GM12878 (cell line): Measurements from ENCODE around the gene KIF6.

Experiments
- BMI1 ChIP-seq: fragments of 450-650 bp; IDR thresholded peaks from 2 replicates; pipeline ENCODE4 v1.6.1; 2016; ENCODE audit warnings: mild to moderate bottlenecking, moderate library complexity, borderline replicate concordance
- CBX3 ChIP-seq: fragments of 200-600 bp; sonication (generic); IDR thresholded peaks from 2 replicates; pipeline ENCODE4 v1.6.1; 2016; ENCODE audit warnings: low read depth, borderline replicate concordance
- ETV6 ChIP-seq, 2 experiments: fragments of 450-650 bp in 1 of 2; IDR thresholded peaks in 1 of 2; conservative IDR thresholded peaks in 1 of 2; 2 replicates each; pipeline ENCODE4 v1.6.1; 2014; ENCODE audit warnings: antibody characterized with exemption in 1 of 2, borderline replicate concordance in 1 of 2, low read depth in 1 of 2, mild to moderate bottlenecking in 1 of 2, moderate library complexity in 1 of 2
- EZH2 ChIP-seq: IDR thresholded peaks from 2 replicates; pipeline ENCODE4 v1.6.1; 2012; ENCODE audit warnings: low read depth, mild to moderate bottlenecking, control low read depth, inconsistent platforms, low read length, borderline replicate concordance; ENCODE audit not compliant: control insufficient read depth
- GATAD2B ChIP-seq: fragments of 450-650 bp; conservative IDR thresholded peaks from 2 replicates; pipeline ENCODE4 v1.6.1; 2017; ENCODE audit warnings: low read depth, mild to moderate bottlenecking, moderate library complexity
- NBN ChIP-seq: fragments of 450-650 bp; IDR thresholded peaks from 2 replicates; pipeline ENCODE4 v1.6.1; 2016
- POLR2AphosphoS5 ChIP-seq: IDR thresholded peaks from 2 replicates; pipeline ENCODE4 v1.6.1; 2011; ENCODE audit warnings: mild to moderate bottlenecking, low read length, inconsistent platforms
- SIN3A ChIP-seq: IDR thresholded peaks from 2 replicates; pipeline ENCODE4 v1.6.1; 2012; ENCODE audit warnings: low read depth, low read length, improper control_type of control experiment
- ZNF274 ChIP-seq: IDR thresholded peaks from one replicate; pipeline ENCODE4 v1.8.0; 2011; ENCODE audit not compliant: insufficient read length, insufficient read depth
- TF ChIP-seq, protein P1 (sequence below), 3 experiments: IDR thresholded peaks in 2 of 3; conservative IDR thresholded peaks in 1 of 3; 2 replicates each; pipeline ENCODE4 v1.5.1; 2011; ENCODE audit warnings: low read depth in 3 of 3, low read length in 3 of 3, mild to moderate bottlenecking in 3 of 3, control low read depth in 2 of 3, moderate library complexity in 2 of 3, inconsistent platforms in 1 of 3, mixed read lengths in 1 of 3; ENCODE audit not compliant: control insufficient read depth in 2 of 3, insufficient read depth in 1 of 3; ENCODE audit errors: extremely low read depth in 1 of 3
- TF ChIP-seq, protein P2 (sequence below): IDR thresholded peaks from 2 replicates; pipeline ENCODE4 v1.6.1; 2012; ENCODE audit warnings: low read depth, low read length, improper control_type of control experiment
- TF ChIP-seq, protein P3 (sequence below): fragments of 450-650 bp; formaldehyde crosslinking; IDR thresholded peaks from 2 replicates; pipeline ENCODE4 v1.4.0; 2020; ENCODE audit warnings: mild to moderate bottlenecking, moderate library complexity
- TF ChIP-seq, protein P4 (sequence below): IDR thresholded peaks from 2 replicates; pipeline ENCODE4 v1.6.1; 2011; ENCODE audit warnings: low read depth, low read length, improper control_type of control experiment, borderline replicate concordance

DNA sequence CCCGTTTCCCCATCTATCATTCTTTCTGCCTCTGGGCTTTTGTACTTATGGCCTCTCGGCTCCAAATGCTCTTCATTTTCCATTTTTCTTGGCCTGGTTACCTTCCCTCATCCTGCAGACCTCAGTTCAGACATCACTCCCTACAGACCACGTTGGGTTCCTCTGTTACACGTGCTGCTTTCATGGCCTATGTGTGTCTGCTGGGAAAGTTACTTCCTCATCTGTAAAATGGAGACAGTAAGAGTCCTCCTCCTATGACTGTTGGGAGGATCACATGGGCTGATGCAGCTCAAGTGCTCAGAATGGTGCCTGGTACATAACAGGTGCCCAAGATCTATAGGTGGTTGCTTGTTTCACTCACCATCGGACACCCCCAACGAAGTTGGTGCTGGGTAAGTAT, 424.5 kb downstream of the KIF6 start:
- TF ChIP-seq, protein P1, sequence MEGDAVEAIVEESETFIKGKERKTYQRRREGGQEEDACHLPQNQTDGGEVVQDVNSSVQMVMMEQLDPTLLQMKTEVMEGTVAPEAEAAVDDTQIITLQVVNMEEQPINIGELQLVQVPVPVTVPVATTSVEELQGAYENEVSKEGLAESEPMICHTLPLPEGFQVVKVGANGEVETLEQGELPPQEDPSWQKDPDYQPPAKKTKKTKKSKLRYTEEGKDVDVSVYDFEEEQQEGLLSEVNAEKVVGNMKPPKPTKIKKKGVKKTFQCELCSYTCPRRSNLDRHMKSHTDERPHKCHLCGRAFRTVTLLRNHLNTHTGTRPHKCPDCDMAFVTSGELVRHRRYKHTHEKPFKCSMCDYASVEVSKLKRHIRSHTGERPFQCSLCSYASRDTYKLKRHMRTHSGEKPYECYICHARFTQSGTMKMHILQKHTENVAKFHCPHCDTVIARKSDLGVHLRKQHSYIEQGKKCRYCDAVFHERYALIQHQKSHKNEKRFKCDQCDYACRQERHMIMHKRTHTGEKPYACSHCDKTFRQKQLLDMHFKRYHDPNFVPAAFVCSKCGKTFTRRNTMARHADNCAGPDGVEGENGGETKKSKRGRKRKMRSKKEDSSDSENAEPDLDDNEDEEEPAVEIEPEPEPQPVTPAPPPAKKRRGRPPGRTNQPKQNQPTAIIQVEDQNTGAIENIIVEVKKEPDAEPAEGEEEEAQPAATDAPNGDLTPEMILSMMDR (IDR thresholded peaks at IDR 0.05 in 2 of 3, conservative IDR thresholded peaks at IDR 0.05 in 1 of 3; ENCODE audit: control insufficient read depth in 2 of 3, extremely low read depth in 1 of 3, insufficient read depth in 1 of 3, low read depth in 3 of 3, low read length in 3 of 3), result no peak
- TF ChIP-seq, protein P2, sequence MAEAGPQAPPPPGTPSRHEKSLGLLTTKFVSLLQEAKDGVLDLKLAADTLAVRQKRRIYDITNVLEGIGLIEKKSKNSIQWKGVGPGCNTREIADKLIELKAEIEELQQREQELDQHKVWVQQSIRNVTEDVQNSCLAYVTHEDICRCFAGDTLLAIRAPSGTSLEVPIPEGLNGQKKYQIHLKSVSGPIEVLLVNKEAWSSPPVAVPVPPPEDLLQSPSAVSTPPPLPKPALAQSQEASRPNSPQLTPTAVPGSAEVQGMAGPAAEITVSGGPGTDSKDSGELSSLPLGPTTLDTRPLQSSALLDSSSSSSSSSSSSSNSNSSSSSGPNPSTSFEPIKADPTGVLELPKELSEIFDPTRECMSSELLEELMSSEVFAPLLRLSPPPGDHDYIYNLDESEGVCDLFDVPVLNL, result no peak
- TF ChIP-seq CBX3, result no peak
- no peak for TF ChIP-seq ETV6 (conservative IDR thresholded peaks at IDR 0.05 in 1 of 2, IDR thresholded peaks at IDR 0.05 in 1 of 2; ENCODE audit: borderline replicate concordance in 1 of 2, low read depth in 1 of 2)
- no peak for TF ChIP-seq EZH2
- TF ChIP-seq SIN3A, result no peak
- TF ChIP-seq, protein P3, sequence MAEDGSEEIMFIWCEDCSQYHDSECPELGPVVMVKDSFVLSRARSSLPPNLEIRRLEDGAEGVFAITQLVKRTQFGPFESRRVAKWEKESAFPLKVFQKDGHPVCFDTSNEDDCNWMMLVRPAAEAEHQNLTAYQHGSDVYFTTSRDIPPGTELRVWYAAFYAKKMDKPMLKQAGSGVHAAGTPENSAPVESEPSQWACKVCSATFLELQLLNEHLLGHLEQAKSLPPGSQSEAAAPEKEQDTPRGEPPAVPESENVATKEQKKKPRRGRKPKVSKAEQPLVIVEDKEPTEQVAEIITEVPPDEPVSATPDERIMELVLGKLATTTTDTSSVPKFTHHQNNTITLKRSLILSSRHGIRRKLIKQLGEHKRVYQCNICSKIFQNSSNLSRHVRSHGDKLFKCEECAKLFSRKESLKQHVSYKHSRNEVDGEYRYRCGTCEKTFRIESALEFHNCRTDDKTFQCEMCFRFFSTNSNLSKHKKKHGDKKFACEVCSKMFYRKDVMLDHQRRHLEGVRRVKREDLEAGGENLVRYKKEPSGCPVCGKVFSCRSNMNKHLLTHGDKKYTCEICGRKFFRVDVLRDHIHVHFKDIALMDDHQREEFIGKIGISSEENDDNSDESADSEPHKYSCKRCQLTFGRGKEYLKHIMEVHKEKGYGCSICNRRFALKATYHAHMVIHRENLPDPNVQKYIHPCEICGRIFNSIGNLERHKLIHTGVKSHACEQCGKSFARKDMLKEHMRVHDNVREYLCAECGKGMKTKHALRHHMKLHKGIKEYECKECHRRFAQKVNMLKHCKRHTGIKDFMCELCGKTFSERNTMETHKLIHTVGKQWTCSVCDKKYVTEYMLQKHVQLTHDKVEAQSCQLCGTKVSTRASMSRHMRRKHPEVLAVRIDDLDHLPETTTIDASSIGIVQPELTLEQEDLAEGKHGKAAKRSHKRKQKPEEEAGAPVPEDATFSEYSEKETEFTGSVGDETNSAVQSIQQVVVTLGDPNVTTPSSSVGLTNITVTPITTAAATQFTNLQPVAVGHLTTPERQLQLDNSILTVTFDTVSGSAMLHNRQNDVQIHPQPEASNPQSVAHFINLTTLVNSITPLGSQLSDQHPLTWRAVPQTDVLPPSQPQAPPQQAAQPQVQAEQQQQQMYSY, result no peak
- TF ChIP-seq, protein P4, sequence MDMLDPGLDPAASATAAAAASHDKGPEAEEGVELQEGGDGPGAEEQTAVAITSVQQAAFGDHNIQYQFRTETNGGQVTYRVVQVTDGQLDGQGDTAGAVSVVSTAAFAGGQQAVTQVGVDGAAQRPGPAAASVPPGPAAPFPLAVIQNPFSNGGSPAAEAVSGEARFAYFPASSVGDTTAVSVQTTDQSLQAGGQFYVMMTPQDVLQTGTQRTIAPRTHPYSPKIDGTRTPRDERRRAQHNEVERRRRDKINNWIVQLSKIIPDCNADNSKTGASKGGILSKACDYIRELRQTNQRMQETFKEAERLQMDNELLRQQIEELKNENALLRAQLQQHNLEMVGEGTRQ, result no peak
- no peak for TF ChIP-seq ZNF274
- TF ChIP-seq NBN, result no peak
- TF ChIP-seq GATAD2B, result no peak
- no peak for TF ChIP-seq POLR2AphosphoS5
- no peak for TF ChIP-seq BMI1
